Keratinocyte (primary cell): ENCODE measurements around the gene SSC4D. TPM values are rescaled to one million over a fixed set of nuclear protein-coding genes. Genes with fewer than 3 reads are reported as not detected.
"Not testable (repeated sequence)": the region's sequence is repeated elsewhere in the genome, so short reads cannot be mapped to it uniquely, and the experiment has no call there.

Source experiments
- DNase-seq: peaks from one replicate; pipeline ENCODE4 v3.0.0-alpha.2; 2011; ENCODE audit warnings: low read depth, missing footprints, low spot score
- FAIRE-seq: peaks from 2 replicates; lab custom pipeline; 2011; peaks lifted over from hg19 to GRCh38; lab: Jason Lieb, UNC
- H2AFZ ChIP-seq: 2 replicates; pipeline ENCODE4 v1.6.0; 2012; ENCODE audit warnings: low read length, control low read depth, inconsistent platforms; ENCODE audit not compliant: control insufficient read depth
- H3K27ac ChIP-seq: 2 replicates; pipeline ENCODE4 v1.5.1; 2011; ENCODE audit warnings: low read length; ENCODE audit not compliant: control insufficient read depth, insufficient read depth
- H3K27me3 ChIP-seq: 3 replicates; pipeline ENCODE4 v1.6.0; 2011; ENCODE audit warnings: low read length; ENCODE audit not compliant: control insufficient read depth, insufficient read depth; ENCODE audit errors: extremely low read depth
- H3K36me3 ChIP-seq, 2 experiments: 2 replicates in 1 of 2; 3 replicates in 1 of 2; pipeline ENCODE4 v1.5.1; 2011; ENCODE audit warnings: low read length in 2 of 2, mild to moderate bottlenecking in 1 of 2; ENCODE audit not compliant: control insufficient read depth in 2 of 2, insufficient read depth in 2 of 2; ENCODE audit errors: extremely low read depth in 1 of 2
- H3K4me1 ChIP-seq: 3 replicates; pipeline ENCODE4 v1.5.1; 2011; ENCODE audit warnings: low read length; ENCODE audit not compliant: control insufficient read depth, insufficient read depth; ENCODE audit errors: extremely low read depth
- H3K4me2 ChIP-seq: 3 replicates; pipeline ENCODE4 v1.6.0; 2011; ENCODE audit warnings: low read depth, low read length; ENCODE audit not compliant: control insufficient read depth, insufficient read depth; ENCODE audit errors: extremely low read depth
- H3K4me3 ChIP-seq, 3 experiments: fragments of 200-600 bp in 1 of 3; sonication (generic) in 1 of 3; 2 replicates in 2 of 3; 3 replicates in 1 of 3; pipeline ENCODE4 v1.5.1; 2011 to 2016; ENCODE audit warnings: low read length in 3 of 3, mild to moderate bottlenecking in 3 of 3, control low read depth in 2 of 3, inconsistent platforms in 1 of 3, low read depth in 1 of 3, mixed read lengths in 1 of 3, mixed run types in 1 of 3, moderate library complexity in 1 of 3; ENCODE audit not compliant: control insufficient read depth in 2 of 3, insufficient read depth in 2 of 3; ENCODE audit errors: extremely low read depth in 1 of 3
- H3K79me2 ChIP-seq: 2 replicates; pipeline ENCODE4 v1.6.0; 2012; ENCODE audit warnings: low read length; ENCODE audit not compliant: control insufficient read depth, insufficient read depth
- H3K9ac ChIP-seq: 3 replicates; pipeline ENCODE4 v1.6.0; 2011; ENCODE audit warnings: low read length; ENCODE audit not compliant: control insufficient read depth, insufficient read depth; ENCODE audit errors: extremely low read depth
- H3K9me1 ChIP-seq: 3 replicates; pipeline ENCODE4 v1.6.0; 2011; ENCODE audit warnings: low read length; ENCODE audit not compliant: control insufficient read depth, insufficient read depth; ENCODE audit errors: extremely low read depth
- H3K9me3 ChIP-seq: 2 replicates; pipeline ENCODE4 v1.5.1; 2012; ENCODE audit warnings: low read depth, low read length; ENCODE audit not compliant: control insufficient read depth
- H4K20me1 ChIP-seq: 3 replicates; pipeline ENCODE4 v1.6.0; 2011; ENCODE audit warnings: low read length; ENCODE audit not compliant: control insufficient read depth, insufficient read depth; ENCODE audit errors: extremely low read depth
- CTCF ChIP-seq, 3 experiments: IDR thresholded peaks in 1 of 3; conservative IDR thresholded peaks in 1 of 3; optimal IDR thresholded peaks in 1 of 3; 2 replicates in 2 of 3; 3 replicates in 1 of 3; pipeline versions ENCODE3 to v1.5.1; 2011; ENCODE audit warnings: low read length in 3 of 3, mild to moderate bottlenecking in 3 of 3, moderate library complexity in 2 of 3, control low read depth in 1 of 3, inconsistent platforms in 1 of 3; ENCODE audit not compliant: insufficient read depth in 2 of 3; ENCODE audit errors: extremely low read depth in 1 of 3
- EZH2 ChIP-seq: IDR thresholded peaks from one replicate; pipeline ENCODE4 v1.6.1; 2012; ENCODE audit warnings: inconsistent platforms, mild to moderate bottlenecking, low read length, moderate library complexity
- dilution Hi-C: fragments of 300-500 bp; cut with MboI; formaldehyde crosslinking; loops from one replicate; pipeline ENCODE4 v1.7.0; 2020; ENCODE audit warnings: low sequenced_read_pairs; ENCODE audit not compliant: extremely low pct_ligation_motif_present
- polyA plus RNA-seq, 5 experiments: library from polyadenylated mRNA; depleted of rRNA in 3 of 5; stranded (reverse) in 3 of 5; stranded (forward) in 1 of 5; unstranded in 1 of 5; fragments of >200 nt; gene quantifications; 1 replicate in 1 of 5; 2 replicates in 3 of 5; 3 replicates in 1 of 5; pipeline versions ENCODE4 v1.2.1 to v1.2.3, GENCODE V29; 2011 to 2012; ENCODE audit warnings: missing spikeins in 2 of 5, low read depth in 1 of 5, low replicate concordance in 1 of 5

SSC4D gene
- polyA plus RNA-seq, 1 donor (not counting 4 experiments of a cell fraction or from before 2014, with no cell fraction given), result 0.98 TPM

GRCh38 chr7:76426246-76426645 lies 16.7 kb upstream of the SSC4D start:
- DNase-seq (no peak), FAIRE-seq (no peak)
- H3K27me3 ChIP-seq, result no peaks in the 10 kb centered on the region
- no peaks in the 10 kb centered on the region for H3K36me3 ChIP-seq
- peaks cover 37% of the 10 kb centered on the region for H3K4me1 ChIP-seq
- no peak overlapping the region for H2AFZ ChIP-seq
- no peaks in the 10 kb centered on the region for H3K9me3 ChIP-seq
- no peak for TF ChIP-seq EZH2
- TF ChIP-seq CTCF (optimal IDR thresholded peaks at IDR 0.05 in 1 of 3, IDR thresholded peaks at IDR 0.05 in 1 of 3, conservative IDR thresholded peaks at IDR 0.05 in 1 of 3; ENCODE audit: extremely low read depth in 1 of 3, insufficient read depth in 2 of 3, low read length in 3 of 3), result no peak
- H3K9ac ChIP-seq, result peak overlapping the region; percentile 22
- H3K4me3 ChIP-seq, result no peak overlapping the region
- H3K4me2 ChIP-seq, result no peak overlapping the region
- no peaks in the 10 kb centered on the region for H4K20me1 ChIP-seq
- no peaks in the 10 kb centered on the region for H3K79me2 ChIP-seq
- no peaks in the 10 kb centered on the region for H3K9me1 ChIP-seq
- dilution Hi-C loops, result no loop called here
- peak overlapping the region; percentile 20 for H3K27ac ChIP-seq

GRCh38 chr7:76425558-76425957 lies 16.1 kb upstream of the SSC4D start:
- H3K4me3 ChIP-seq, H3K27me3 ChIP-seq, H3K9me1 ChIP-seq, H3K4me2 ChIP-seq, H3K79me2 ChIP-seq, DNase-seq, H4K20me1 ChIP-seq, dilution Hi-C loops, H3K9me3 ChIP-seq, H2AFZ ChIP-seq, FAIRE-seq, H3K9ac ChIP-seq, H3K36me3 ChIP-seq: not testable (repeated sequence)
- Histone ChIP-seq H3K27ac (peak overlapping the region; percentile 36), H3K4me1 (peaks cover 40% of the 10 kb centered on the region)

GRCh38 chr7:76425156-76425555 lies 15.7 kb upstream of the SSC4D start:
- dilution Hi-C loops, result no loop called here
- Histone ChIP-seq H3K79me2 (no peaks in the 10 kb centered on the region), H3K4me1 (peaks cover 41% of the 10 kb centered on the region), H3K9me1 (no peaks in the 10 kb centered on the region), H3K4me2 (no peak overlapping the region), H3K27me3 (no peaks in the 10 kb centered on the region), H2AFZ (no peak overlapping the region), H3K9ac (no peak overlapping the region), H3K36me3 (no peaks in the 10 kb centered on the region), H4K20me1 (no peaks in the 10 kb centered on the region), H3K27ac (peak overlapping the region; percentile 99), H3K9me3 (no peaks in the 10 kb centered on the region), H3K4me3 (no peak overlapping the region)
- FAIRE-seq (no peak), DNase-seq (no peak)
- TF ChIP-seq CTCF (optimal IDR thresholded peaks at IDR 0.05 in 1 of 3, IDR thresholded peaks at IDR 0.05 in 1 of 3, conservative IDR thresholded peaks at IDR 0.05 in 1 of 3; ENCODE audit: extremely low read depth in 1 of 3, insufficient read depth in 2 of 3, low read length in 3 of 3) (no peak), EZH2 (no peak)
